Jurkat, Clone E6-1 (cell line): ENCODE results near the gene TMCC3.
"Not testable (repeated sequence)": the region's sequence is repeated elsewhere in the genome, so short reads cannot be mapped to it uniquely, and the experiment has no call there.

Experiments
- DNase-seq: peaks from one replicate; pipeline ENCODE4 v3.0.0-alpha.2; 2011; ENCODE audit warnings: low read depth, low spot score
- H3K4me3 ChIP-seq: 2 replicates; pipeline ENCODE4 v1.5.1; 2011; ENCODE audit warnings: mild to moderate bottlenecking, low read length, control low read depth, moderate library complexity

The TMCC3 gene

GRCh38 chr12:94553130-94553519 lies 97.2 kb downstream of the TMCC3 start:
- H3K4me3 ChIP-seq = no peak overlapping the region
- DNase-seq = no peak

- H3K4me3 ChIP-seq = no peak overlapping the region
- DNase-seq = no peak
These were observed 98.5 kb downstream of the TMCC3 start for GRCh38 chr12:94551810-94552209.

- no peak for DNase-seq
- no peak overlapping the region for H3K4me3 ChIP-seq
These were observed 99.4 kb downstream of the TMCC3 start for GRCh38 chr12:94550964-94551363.

- not testable (repeated sequence) for H3K4me3 ChIP-seq, DNase-seq
These were observed 101.5 kb downstream of the TMCC3 start for GRCh38 chr12:94548833-94549232.

- no peak overlapping the region for H3K4me3 ChIP-seq
- DNase-seq = no peak
These were observed 104.2 kb downstream of the TMCC3 start for GRCh38 chr12:94545935-94546771.

GRCh38 chr12:94544355-94544754 lies 106.0 kb downstream of the TMCC3 start:
- no peak overlapping the region for H3K4me3 ChIP-seq
- DNase-seq = no peak

DNA sequence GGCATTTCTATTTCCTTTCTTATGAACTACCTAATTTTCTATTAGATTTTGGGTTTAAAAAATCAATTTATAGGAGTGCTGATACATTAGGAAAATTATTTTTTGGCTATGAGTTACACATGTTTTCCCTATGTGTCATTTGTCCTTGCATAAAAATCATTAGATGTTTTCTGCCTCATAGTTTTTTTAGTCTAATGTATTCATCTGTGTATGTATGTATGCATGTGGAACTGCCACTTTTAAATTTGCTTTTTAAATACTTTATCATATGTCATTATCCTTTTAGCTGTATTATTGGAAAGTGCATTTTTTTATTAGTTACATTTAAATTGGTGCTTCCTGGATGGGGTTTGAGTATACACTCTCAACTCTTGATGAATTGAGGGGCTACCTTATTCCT lies 112.0 kb downstream of the TMCC3 start:
- DNase-seq = no peak
- H3K4me3 ChIP-seq = no peak overlapping the region

DNA sequence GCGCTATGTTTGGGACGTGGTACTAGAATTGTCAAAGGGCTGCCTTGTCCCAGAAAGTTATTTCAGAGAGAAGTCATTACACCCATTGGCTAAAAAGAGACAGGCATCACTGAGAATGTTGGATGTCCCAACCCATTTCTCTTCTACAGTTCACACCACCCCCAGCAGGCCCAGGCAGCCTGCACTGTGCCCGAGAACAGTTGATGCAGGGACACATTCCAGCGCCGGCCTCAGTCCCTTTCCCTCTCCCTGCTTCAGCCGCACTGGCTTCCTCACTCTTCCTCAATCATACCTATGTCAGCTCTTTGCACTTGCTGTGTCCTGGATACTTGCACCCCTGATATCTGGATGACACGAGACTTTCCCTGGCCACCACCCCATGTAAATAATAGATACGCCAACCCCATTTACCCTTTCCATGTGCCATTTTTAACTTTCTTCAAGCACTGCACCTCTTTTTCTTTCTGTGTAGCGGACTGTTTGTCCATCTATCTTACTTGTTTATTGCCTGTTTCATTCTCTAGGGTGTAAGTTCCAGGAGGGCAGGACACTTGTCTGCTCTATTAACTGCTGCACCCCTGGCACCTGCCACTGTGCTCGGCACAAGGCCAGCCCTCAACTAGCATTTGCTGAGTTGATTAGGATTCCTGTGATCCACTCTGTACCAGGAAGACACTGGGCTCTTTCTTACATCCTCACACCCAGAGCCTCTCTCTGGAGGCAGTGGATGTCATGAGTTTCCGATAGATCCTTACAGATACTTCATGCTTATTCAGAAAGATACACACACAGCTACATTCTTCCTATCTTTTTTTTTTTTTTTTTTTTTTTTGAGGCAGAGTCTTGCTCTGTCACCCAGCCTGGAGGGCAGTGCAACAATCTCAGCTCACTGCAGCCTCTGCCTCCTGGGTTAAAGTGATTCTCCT lies 114.1 kb downstream of the TMCC3 start:
- no peak for DNase-seq
- H3K4me3 ChIP-seq = no peak overlapping the region

DNA sequence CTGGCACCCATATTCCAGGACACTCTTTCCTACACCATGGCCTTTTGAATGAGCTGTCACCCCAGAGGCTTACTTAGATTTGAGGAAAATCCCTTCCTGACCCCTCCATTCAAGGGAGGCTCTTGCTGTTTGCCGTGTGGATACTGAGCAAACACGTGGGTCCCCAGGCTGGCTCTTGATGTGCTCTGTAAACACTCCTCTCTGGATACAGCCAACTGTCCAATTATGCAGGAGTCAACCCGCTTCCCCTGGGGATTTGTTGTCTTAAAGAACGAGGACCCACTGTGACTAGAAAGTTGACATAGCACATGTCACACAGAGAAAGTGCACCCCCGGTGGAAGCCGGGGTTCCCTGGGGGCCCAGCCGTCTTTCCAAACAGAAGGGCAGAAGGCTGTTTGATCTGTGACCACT lies 114.8 kb downstream of the TMCC3 start:
- no peak overlapping the region for H3K4me3 ChIP-seq
- no peak for DNase-seq

DNA sequence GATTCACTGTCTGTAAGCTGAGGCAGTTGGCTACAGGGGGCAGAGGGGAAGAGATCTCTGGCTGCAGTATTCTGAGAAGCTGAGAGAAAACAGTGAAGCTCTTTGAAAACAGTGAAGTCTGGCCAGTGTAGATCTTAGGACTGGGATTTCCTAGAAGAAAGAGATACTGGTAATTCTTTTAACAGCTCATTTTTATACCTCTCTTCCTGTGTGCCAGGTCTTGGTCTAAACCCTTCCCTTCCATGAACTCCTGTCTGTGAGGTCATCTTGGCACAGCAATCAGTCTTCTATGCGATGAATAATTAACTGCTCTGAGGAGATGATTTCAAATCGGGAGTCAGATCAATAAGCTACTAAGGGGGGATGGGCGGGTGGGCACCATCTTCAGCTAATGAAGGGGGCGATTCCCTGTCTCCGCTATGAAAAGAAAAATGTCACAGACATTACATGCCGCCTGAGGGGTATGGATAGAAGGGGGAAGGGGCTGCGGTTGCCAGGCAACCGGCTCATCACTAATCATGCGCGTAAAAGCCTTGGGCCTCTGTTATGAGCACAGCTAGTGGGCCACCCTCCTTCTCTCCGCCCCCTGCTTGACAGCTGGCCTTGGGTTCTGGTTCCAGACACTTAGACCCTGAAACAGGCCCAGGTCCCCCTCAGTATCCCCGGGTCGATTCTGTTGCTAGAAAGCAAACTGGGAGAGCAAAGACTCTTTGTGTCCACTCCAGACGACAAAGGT lies 115.4 kb downstream of the TMCC3 start:
- no peak for DNase-seq

DNA sequence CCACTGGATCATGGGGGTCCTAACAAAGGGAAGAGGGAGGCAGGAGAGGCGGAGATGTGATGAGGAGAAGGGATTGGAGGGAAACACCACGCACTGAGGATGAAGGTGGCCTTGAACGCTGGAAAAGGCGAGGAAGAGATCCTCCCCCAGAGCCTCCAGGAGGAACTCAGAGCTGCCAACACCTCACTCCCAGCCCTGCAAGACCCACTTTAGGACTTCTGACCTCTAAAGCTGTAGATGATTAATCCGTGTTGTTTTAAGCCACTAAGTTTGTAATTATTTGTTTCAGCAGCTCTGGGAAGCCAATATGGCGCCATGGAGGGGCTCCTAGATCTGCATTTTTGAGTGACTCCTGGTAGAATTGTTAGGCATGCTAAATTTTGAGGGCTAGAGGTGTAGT lies 116.1 kb downstream of the TMCC3 start:
- DNase-seq = no peak
- H3K4me3 ChIP-seq = no peak overlapping the region

More for the DNA sequence above, 115.4 kb downstream of the TMCC3 start:
- H3K4me3 ChIP-seq = no peak overlapping the region

- no peak overlapping the region for H3K4me3 ChIP-seq
- DNase-seq = peak; percentile 50
These were observed 117.6 kb downstream of the TMCC3 start for GRCh38 chr12:94532490-94533422.

- no peak for DNase-seq
- H3K4me3 ChIP-seq = no peak overlapping the region
These were observed 119.1 kb downstream of the TMCC3 start for GRCh38 chr12:94531196-94531720.

- no peak for DNase-seq
- no peak overlapping the region for H3K4me3 ChIP-seq
These were observed 124.4 kb downstream of the TMCC3 start for GRCh38 chr12:94525951-94526350.
